Stimulated activated CD8-positive, alpha-beta memory T cell treated with anti-CD3 and anti-CD28 coated beads, Interleukin-4, amount 100 ng/mL, for 48 hours (primary cell): ENCODE measurements around the gene HLA-DOA.
A peak's percentile ranks its signal among the peaks of the same experiment; 100 is the strongest.

Experiments
- DNase-seq: peaks from one replicate; pipeline ENCODE4 v3.0.0-alpha.2; 2020

Gene HLA-DOA

GRCh38 chr6:32977272-32977952 is 32.0 kb downstream of the HLA-DOA start:
- DNase-seq, result no peak

GRCh38 chr6:32976334-32977069 is 32.9 kb downstream of the HLA-DOA start:
- DNase-seq, result no peak

DNA sequence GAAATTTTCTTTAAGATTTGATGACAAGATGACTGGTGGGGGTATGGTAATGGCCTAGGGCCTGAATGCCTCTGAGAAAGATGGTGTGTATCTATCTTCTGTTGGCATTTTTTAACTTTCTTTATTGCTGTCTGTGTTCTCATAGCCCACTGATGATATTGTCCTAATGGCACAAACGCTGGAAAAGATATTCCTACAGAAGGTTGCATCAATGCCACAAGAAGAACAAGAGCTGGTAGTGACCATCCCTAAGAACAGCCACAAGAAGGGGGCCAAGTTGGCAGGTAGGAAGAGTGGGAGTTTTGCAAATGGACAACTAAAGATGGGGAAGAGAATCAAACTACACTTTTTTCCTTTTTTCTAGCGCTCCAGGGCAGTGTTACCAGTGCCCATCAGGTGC is 33.5 kb downstream of the HLA-DOA start:
- DNase-seq, result no peak

- no peak for DNase-seq
These were observed 34.7 kb downstream of the HLA-DOA start for GRCh38 chr6:32974541-32975308.

GRCh38 chr6:32974016-32974333 is 35.4 kb downstream of the HLA-DOA start:
- no peak for DNase-seq

DNA sequence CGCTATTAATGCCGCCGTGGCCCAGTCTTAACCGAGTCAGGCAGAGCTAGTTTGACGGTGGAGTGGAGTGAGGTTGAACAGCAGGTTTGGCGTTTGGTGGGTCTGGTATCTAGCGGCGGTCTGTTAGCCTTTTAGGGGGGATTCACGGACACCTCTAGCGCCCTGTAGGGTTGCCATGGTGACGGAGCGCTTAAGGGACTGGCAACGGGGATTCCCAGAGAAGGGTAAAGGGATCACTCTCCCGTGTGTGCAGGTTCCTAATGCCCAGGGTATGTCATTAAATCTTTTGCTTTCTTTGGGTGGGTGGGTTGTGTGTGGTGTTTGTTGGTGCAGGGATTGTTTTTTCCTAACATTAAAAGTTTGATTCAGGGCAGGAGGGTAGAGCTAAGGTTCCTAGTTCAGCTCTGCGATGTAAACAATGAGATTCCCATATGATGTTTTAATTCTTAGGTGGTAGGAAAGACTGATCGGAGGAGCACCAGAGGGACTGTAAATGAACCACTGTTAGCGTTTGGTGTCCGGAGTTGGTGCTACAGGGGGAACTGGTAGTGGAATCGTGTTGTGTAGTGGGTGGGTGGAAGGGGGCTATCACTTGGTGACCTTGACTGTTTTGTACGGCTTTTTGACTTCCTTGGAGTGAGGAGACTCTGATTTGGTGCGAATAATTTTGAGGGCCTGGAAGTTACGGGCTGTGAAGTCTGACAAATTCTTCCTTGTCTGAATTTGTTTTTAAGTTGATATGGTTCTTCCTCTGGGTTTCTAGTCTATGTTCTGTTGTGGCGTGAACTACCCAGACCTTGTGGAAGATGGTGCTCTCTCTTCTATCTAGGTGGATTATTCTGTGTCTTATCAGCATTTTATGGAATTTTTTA is 36.0 kb downstream of the HLA-DOA start:
- peak; percentile 65 for DNase-seq

- peak; percentile 68 for DNase-seq
These were observed 36.8 kb downstream of the HLA-DOA start for GRCh38 chr6:32972353-32973143.

DNA sequence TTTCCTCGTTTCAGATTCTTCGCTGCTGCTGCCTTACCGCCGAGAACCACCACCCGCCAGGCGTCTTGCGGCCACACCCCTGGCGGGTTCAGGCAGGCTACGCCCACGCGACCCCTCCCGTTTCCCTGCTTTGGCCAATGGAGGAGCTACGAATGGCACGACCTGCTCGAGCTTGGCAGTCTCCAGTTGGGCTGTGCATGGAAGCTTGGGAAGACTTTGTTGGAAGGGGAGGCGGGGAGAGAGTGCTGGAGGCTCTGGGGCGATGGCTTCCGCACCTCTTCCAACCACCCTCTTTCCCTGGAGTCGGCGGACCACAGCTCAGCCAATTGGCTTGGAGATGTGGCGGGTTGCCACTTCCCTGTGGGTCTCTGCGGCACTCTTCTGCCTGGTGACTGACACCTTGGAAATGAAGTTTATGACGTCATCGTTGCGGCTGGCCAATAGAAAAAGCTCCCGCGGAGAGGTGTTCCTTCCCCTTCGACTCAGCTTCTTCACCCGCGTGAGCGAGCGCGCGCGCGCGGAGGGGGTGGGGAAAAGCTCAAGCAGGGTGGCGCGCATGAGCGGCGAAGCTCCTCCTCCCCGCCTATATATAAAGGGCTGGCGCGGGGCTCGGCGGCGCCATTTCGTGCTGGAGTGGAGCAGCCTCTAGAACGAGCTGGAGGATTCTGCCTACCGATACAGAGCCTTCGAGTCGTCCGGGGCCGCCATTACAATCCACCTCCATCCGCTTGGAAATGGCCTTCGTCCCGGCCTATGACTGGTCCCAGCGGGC is 37.6 kb downstream of the HLA-DOA start:
- peak; percentile 100 for DNase-seq

- DNase-seq, result no peak
These were observed 38.2 kb downstream of the HLA-DOA start for GRCh38 chr6:32971242-32971580.

DNA sequence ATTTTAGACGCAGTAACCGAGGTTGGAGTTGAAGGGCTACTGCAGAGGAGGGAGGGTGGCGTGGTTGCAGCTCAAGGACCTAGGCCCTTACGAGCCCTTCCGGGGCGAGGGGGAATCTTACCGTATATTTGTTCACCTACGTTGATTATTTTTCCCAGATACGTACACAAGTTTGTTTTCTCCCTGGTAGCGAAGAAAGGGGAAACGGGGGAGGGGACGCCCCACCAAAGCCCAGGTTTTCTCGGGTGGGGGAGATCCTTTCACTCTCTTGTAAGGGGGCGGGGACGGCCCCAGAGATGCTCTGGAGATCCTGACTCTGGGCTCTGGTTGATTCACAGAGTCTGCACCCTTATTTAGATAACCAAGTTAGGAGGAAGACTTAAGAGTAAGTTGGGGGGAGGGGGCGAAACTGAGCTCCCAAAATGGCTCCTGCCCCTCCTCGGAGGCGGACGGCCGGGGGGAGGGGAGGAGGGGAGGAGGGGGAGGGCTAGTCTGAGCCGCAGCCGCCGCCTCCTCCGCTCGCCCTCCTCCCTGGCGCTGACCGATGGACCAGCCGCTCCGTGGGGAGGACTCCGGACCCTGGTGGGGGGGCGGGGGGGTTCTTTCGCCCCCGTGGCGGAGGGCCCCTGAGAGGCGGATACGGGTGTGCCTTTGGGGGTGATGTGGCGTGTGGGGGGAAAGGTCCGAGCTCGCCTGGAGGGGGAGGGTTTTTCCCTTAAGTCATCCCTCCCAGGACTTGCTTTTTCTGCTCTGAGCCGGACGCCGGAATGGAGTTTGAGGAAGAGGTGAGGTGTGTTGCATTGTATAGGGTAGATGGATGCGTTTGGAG is 38.8 kb downstream of the HLA-DOA start:
- peak; percentile 87 for DNase-seq

- peak; percentile 86 for DNase-seq
These were observed 39.5 kb downstream of the HLA-DOA start for GRCh38 chr6:32969685-32970412.

DNA sequence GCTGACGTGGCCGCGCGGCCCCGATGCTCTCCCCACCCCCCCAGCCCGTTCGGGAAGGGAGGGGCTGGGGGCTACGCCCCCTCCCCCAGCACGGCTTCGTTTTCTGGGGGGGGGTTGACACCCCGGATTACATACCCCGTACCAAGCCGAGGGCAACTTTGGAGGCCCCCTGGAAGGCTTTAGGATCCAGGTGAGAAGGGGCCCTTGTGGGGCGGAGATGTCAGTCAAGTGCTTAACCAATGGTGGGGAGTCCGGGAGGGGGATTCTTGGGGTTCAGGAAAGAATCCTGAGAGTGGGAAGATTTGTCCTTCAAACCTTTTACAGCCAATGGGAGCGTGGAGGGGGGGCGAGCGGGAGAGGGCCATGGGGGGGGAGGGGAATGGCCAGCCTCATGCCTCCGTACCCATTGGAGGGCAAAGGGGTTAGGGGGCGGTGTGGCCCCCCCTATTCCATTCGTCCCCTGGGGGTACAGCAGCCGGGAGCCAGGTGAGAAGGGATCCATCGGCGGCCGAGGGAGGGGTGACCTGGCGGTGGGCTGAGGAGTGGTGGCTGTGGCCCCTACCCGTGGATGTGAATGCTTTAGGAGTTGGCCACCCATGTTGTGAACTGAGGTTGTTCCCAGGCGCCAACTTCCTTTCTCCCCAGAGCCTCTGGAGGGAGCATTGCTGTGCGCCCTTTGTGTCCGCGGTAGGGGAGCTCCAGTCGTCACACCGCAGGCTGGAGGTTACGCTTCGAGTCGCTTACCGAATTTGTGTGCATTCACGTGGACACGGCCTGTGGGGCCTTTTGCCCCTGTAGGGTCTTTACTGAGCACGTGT is 40.3 kb downstream of the HLA-DOA start:
- peak; percentile 78 for DNase-seq

- peak; percentile 97 for DNase-seq
These were observed 41.1 kb downstream of the HLA-DOA start, which contains the start of gene BRD2 for GRCh38 chr6:32968093-32968866. BRD2 (plus strand) TSS chr6:32968594; CDS start chr6:32972899, 4,305 bp downstream.

DNA sequence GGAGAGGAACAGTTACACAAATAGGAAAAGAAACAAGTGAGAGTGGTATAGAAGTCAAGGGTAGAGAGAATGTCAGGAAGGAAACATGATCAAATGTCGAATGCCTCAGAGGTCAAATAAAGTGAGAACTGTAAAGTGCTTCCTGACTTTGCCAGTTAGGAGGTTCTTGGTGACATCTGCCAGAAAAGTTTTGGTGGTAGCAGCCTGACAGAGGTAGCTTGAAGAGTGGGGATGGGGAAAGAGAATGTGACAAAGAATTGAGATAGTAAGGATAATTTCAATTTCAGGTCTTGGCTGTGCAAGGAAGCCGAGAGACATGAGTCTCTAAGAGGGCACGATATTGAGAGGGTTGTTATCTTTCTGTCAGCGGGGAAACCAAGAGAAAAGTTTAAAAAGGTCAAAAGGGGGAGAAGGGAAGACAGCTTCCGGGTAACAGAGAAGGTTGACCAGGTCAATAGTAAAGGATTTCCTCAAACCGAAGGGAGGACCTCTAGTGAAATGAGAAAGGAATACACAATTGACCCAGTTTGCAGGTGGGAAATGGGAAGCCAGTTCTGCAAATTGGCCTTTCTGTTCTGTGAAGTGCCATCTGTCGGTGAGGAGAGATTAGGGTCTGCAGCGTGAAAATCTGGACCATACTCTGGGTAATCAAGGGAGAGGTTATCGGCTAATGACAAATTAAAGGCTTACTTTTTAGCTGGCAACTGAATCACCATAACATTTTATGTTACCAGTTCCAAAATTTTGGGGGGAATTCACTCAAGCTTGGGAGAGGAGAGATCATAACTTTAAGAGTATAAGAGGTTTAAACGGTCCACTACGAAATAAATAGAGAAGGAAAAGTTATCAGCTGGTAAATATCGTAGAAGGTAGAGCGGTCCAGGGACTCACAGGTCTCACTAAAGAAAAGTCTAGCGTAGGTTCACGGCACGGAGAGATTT is 42.0 kb downstream of the HLA-DOA start:
- no peak for DNase-seq

DNA sequence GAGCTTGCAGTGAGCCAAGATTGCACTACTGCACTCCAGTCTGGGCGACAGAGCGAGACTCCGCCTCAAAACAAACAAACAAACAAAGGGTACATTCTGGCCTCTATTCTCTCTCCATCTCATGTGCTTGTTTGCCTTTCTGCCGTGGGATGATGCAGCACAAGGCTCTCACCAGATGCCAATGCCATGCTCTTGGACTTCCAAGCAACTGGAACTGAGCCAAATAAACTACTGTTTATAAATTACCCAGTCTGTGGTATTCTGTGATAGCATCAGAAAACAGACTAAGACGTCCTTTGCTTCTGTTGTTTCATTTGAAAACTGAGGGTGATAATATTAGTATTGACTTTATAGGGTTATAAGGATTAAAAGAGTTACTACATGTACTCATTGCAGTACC is 44.6 kb downstream of the HLA-DOA start:
- no peak for DNase-seq

GRCh38 chr6:32963866-32964265 is 45.5 kb downstream of the HLA-DOA start:
- no peak for DNase-seq
